ENCODE data around the gene CRELD2. TPM values are rescaled to one million over a fixed set of nuclear protein-coding genes. Genes with fewer than 3 reads are reported as not detected.

The CRELD2 gene
- total and polyA plus RNA-seq, 2 of the 13 experiments (the other 11 are each of a cell fraction or from before 2014, with no cell fraction given): 17.2 to 44.7 TPM

DNA sequence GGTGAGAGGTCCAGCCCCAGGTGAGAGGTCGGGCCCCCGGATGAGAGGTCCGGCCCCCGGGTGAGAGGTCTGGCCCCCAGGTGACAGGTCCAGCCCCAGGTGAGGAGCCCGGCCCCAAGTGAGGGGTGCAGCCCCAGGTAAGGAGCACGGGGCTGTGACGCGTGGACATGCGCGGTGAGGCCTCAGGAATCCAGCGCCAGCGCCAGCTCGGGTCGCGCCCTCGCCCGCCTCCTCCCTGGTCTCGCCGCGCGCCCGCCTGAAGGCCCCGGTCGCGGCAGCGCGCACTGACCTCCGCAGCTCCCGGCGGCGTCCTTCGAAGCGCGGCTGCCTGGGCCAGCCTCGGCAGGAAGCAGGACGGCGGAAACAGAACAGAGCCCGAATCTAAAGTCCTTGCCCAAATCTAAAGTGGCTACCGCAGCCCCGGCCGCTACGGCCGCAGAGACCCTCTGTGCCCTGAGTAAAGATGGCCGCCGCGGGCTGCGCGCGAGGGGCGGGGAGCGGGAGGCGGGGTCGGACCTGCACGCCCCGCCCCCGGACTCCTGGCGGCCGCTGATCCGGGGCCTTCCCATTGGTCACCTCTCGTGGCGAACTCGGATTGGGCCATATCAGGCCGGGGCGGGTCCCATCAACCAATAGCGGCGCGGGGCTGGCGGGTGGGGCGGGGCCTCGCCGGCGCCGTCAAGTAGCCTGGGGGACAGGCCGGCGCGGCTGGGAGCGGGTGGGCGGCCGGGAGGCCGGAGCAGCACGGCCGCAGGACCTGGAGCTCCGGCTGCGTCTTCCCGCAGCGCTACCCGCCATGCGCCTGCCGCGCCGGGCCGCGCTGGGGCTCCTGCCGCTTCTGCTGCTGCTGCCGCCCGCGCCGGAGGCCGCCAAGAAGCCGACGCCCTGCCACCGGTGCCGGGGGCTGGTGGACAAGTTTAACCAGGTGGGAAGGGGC lies at the start of gene CRELD2, which contains the start of gene ALG12 (continued):
- TF ChIP-seq SCMH1 (CRISPR knock-in tag; IDR thresholded peaks at IDR 0.05; ENCODE audit: borderline replicate concordance) (no peak), ZNF20 (CRISPR knock-in tag; IDR thresholded peaks at IDR 0.05) (no peak), ZNF326 (CRISPR knock-in tag; IDR thresholded peaks at IDR 0.05; ENCODE audit: borderline replicate concordance) (no peak), ZNF121 (CRISPR knock-in tag; IDR thresholded peaks at IDR 0.05) (0 out of 2 replicates have a peak, but pooled peaks have one; percentile 35), ARNT2 (CRISPR knock-in tag; IDR thresholded peaks at IDR 0.05; ENCODE audit: low read depth) (peak; percentile 56; the same call in 1 of the 2 replicates), SETDB1 (CRISPR knock-in tag; IDR thresholded peaks at IDR 0.05; ENCODE audit: borderline replicate concordance) (no peak), KAT7 (CRISPR knock-in tag; IDR thresholded peaks at IDR 0.05; ENCODE audit: borderline replicate concordance) (peak; percentile 77; the same call in 1 of the 2 replicates), ZNF138 (CRISPR knock-in tag; IDR thresholded peaks at IDR 0.05; ENCODE audit: low read depth) (peak; percentile 56; the same call in 1 of the 2 replicates), ZKSCAN5 (CRISPR knock-in tag; IDR thresholded peaks at IDR 0.05) (no peak), NCOA1 (CRISPR knock-in tag; IDR thresholded peaks at IDR 0.05) (no peak), CEBPZ (IDR thresholded peaks at IDR 0.05; ENCODE audit: low read length) (no peak)
- TF ChIP-seq, protein P1, sequence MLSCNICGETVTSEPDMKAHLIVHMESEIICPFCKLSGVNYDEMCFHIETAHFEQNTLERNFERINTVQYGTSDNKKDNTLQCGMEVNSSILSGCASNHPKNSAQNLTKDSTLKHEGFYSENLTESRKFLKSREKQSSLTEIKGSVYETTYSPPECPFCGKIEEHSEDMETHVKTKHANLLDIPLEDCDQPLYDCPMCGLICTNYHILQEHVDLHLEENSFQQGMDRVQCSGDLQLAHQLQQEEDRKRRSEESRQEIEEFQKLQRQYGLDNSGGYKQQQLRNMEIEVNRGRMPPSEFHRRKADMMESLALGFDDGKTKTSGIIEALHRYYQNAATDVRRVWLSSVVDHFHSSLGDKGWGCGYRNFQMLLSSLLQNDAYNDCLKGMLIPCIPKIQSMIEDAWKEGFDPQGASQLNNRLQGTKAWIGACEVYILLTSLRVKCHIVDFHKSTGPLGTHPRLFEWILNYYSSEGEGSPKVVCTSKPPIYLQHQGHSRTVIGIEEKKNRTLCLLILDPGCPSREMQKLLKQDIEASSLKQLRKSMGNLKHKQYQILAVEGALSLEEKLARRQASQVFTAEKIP (CRISPR knock-in tag; IDR thresholded peaks at IDR 0.05; ENCODE audit: borderline replicate concordance): no peak
- TF ChIP-seq, protein P2, sequence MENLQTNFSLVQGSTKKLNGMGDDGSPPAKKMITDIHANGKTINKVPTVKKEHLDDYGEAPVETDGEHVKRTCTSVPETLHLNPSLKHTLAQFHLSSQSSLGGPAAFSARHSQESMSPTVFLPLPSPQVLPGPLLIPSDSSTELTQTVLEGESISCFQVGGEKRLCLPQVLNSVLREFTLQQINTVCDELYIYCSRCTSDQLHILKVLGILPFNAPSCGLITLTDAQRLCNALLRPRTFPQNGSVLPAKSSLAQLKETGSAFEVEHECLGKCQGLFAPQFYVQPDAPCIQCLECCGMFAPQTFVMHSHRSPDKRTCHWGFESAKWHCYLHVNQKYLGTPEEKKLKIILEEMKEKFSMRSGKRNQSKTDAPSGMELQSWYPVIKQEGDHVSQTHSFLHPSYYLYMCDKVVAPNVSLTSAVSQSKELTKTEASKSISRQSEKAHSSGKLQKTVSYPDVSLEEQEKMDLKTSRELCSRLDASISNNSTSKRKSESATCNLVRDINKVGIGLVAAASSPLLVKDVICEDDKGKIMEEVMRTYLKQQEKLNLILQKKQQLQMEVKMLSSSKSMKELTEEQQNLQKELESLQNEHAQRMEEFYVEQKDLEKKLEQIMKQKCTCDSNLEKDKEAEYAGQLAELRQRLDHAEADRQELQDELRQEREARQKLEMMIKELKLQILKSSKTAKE (CRISPR knock-in tag; IDR thresholded peaks at IDR 0.05; ENCODE audit: borderline replicate concordance): no peak

All from HepG2 (cell line).